ENCODE data around the gene ZNF385B.
"Not testable (repeated sequence)": the region's sequence is repeated elsewhere in the genome, so short reads cannot be mapped to it uniquely, and the experiment has no call there.

The ZNF385B gene

DNA sequence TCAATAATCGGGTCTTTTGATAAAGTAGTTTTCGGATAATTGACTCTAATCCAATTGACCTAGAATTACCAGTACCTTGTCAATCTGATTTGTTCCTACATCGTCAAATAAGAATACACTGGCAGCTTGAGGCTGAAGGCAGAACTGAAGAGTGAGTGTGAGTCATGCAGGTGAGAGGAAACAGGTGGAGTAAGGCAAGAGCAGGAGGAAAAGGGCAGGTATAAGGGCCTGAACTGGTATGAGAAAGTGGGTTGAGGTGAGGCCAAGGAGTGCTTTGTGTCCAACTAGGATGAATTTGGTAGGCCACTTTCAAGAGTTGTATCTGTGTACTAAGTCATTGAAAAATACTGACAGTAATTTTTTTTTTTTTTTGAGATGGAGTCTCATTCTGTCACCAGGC, 186.0 kb downstream of the ZNF385B start:
- DNase-seq = no peak

DNA sequence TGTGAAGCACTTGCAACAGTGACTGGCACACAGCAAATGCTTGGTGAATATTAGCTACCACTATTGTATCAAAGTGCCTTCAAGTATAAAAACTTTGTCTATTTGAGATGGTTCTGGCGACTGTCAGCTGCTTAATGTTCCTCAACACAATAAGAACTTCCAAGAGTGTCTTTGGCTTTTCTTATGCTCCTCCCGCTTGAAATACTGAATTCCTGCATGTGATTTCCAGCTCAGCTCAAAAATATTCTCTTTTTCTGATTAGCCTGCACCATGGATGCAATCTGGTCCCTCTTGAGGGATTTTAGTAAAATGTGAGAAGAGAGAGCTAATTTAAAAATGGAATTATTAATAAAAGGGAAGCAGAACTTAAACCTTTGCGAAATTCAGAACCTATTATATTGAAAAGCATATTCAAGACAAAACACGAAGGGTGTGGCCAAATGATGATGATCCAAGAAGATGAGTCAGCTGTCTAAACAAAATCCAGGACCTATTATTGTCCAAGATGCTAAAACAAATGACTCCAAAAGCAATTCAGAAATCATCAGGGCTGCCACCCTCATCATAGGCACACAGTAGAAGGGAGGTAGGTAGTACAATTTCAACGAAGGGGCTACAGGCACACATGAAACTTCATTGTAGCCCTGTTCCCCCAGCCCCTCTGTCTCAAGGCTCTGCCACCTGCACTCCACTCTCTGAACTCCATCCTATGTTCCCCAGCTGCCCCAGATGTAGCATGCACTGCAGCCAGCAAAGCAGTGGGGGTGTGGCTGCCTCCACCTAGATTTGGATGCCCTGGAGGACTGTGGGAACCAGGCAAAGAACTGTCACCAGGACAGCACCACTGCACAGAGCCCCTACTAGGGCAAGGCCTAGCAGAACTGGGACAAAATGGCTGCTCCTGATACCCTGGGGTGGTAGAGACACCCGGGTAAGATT, 190.1 kb downstream of the ZNF385B start:
- no peak for DNase-seq

DNA sequence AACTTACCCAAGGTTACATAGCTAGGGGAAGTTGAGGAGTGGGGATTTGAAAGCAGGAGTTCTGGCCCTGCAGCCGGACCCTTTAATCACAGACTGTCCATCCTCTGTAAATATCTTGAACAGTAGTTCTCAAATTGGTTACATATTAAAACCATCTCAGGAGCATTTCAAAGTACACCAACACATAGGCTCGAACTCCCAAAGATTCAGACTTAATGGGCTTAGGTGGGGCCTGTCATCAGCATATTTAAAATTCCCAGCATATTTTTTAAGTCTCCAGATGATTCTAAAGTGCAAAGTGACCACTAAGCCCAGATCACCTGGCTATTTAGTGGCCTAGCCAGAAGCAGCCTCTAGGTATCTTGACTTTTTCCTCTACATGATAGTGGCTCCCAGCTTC, 192.2 kb downstream of the ZNF385B start:
- no peak for DNase-seq

DNA sequence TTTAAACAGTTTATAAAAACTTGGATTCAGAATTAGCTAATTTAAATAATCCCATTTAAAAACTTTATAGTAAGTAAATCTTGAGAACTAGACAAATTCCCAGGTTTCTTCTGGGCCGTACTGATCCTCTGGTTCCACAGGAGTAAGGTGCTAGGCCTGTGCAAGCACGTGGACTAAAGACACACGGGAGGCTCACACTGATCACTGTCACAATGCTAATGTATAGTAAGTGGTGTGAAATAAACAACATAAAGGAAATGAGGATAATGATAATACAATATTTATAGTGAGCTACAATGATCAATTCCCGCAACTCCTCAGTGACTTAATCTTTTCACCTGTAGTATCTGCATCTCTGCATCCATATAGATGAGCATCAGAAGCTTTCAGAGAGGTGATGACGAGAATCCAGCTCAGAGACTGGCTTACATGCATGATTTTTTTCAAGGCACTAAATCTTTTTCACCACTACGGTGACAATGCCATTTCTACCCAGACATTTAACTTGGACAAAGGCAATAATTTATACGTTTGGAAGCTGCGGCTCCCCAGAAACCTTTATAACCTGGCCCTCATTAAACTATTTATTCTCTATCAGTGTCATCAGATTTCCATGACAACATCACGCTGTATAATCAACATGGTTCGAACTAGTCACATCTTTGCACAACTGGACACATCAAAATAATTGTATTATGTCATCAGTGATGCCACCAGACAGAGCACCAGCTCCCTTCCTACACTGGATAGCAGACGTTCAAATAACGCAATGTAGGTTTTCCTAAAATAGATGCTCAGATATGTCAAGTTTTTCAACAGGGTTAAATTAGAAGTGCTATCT, 196.2 kb downstream of the ZNF385B start:
- no peak for DNase-seq

DNA sequence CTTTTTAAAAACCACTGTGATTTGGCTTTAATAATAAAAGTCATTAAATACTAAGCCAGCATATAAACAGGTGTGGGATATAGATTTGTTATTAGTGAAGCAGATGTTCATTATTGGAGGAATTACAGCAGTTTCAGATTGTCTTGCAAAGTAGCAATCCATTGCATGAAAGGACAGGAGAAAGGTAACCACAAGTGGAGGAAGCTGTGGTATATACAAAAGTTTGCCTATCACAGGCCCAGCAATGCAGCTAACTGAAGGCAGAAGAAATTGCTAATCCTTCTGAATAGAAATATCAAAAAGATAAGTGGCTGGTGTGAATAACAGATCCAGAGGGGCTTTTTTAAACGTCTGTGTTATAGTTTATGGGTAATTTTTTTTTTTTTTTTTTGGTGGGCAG, 199.4 kb downstream of the ZNF385B start:
- no peak for DNase-seq

DNA sequence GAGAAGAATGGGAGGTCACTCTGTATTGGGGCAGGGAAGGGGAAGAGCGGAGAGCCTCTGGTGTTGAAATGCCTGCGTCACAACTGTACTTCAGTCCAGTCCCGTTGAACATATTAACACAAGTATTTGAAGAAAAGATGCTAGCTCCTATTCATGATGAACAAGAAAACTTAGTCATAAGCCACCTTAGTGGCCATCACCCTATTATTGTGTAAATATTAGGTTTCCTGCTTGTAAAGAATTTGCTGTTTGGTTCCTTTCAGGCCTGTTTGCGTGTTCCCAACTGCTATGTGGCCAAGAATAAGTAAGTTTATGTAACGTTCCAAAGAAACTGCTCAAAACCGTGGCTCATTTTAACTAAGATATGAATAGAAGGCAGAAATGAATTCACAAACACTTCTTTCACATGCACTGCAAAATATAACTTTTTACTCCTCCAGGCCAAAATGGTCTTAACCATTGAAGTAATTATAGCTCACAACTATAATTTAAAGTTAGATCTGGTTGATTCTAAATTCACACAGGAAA, 204.3 kb downstream of the ZNF385B start:
- DNase-seq = no peak

DNA sequence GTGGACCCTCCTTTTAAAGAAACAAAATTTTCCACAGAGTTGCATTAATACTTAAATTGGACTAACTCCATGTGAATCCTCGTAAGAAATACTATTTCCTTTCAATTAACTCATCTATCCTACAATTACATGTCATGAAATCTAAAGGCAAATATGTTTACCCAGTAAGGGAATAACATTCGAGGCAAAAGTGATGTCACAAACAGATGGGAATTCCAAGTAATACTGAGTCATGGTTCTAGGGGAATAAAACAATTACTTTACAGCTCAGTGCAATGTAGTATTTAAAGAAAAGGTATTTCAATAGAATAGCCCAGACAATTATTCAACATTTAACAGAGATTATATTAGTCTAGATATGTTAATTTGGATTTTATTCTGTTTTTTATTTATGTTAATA, 205.8 kb downstream of the ZNF385B start:
- no peak for DNase-seq

DNA sequence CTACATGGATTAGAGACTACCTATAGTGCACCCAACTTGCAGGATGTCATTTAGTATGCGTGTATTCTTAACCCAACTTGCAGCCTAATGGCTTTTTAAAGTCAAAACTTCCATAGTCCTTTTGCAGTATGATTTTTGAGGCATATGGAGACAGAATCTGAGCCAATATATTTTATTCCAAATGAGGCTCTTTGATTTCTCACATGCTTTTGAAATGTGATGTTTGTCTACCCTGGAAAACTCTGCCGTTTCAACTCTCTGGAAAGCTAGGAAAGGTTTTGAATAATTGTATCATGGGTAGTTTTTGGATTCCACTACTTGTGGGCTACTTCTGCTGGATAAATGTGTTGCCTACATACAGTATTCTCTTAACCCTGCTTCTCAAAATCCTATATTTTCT, 206.6 kb downstream of the ZNF385B start:
- no peak for DNase-seq

DNA sequence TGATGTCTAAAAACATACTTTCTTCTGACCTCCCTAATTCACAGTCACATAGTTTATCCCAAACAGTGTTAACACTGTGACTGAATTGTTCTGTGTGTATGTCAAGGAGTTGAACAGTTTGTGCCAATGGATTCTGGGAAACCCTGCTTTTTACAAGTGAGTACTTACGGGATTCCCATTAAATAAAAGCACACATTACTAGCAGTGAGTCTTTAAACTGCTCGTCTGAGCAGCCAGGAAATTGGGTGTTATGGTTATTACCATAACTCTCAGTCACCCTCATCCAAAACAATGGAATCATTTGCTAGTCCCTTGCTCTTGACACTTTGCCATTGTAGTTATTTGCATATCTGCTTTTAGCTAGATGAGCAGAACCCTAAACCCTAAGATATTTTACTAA, 209.1 kb downstream of the ZNF385B start:
- no peak for DNase-seq

DNA sequence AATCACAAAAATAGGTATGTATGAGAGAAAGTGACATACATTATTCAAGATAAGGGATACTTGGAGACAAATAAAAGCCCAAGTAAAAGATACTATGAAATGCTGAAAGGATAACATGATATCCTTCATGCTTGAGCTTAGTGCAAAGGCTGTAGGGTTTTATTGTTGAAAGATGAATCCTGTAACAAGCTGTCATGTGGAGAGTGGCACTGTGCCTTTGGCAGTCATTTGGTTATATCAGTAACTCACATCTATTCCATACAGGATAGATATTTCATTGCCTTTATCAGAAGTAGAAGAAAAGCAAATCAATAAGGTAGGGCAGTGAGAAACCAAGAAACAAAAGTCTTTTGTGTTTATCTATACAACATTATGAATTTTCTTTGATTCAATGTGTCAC, 211.0 kb downstream of the ZNF385B start:
- no peak for DNase-seq

DNA sequence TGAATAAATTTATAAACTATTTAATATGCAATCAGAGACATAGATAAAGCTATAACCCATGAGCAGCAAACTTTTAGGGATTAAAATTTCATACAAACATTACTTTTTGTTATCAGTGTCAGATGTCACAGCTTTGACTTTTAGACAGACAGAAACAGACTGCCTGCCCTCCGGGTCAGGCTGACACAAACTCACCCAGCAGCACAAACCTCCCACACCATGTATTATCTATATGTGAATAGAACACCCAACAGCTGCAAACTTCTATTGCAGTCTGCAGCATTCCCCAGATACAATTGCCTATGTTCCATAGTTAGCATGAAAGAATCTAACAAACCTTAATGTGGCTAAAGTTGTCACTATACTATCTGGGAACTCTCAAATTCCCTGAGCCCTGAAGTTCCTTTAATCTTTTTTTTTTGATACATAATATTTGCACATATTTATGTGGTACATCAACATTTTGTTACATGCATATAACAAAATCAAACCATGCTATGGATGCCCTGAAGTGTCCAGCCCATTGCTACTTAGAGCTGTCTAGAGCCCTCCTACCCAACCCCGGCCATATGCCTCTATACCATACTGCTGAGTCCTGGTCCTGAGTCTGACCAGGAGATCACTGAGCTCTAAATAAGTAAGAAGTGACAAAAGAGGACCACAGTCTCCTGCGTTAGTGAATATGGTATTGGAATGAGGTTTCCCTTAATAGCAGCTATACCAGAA, 214.4 kb downstream of the ZNF385B start:
- DNase-seq = no peak

DNA sequence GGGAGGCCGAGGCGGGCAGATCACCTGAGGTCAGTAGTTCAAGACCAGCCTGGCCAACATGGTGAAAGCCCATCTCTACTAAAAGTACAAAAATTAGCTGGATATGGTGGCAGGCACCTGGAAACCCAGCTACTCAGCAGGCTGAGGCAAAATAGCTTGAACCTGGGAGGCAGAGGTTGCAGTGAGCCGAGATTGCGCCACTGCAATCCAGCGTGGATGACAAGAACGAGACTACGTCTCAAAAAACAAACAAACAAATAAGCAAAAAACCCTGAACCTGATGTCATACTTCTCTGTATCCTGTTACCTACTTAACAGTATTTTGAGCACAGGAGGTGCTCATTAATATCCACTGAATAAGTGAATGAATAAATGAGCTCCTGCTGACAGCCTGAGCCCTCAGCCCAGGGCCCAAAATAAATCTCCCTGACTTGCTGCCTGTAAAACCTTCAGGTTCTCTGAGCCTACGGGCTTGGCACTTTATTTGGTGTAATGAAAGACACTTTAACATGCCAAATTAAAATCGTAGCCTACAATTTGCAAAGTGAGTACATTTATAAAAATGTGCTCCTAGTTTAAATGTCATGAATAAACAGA, 215.1 kb downstream of the ZNF385B start:
- no peak for DNase-seq

DNA sequence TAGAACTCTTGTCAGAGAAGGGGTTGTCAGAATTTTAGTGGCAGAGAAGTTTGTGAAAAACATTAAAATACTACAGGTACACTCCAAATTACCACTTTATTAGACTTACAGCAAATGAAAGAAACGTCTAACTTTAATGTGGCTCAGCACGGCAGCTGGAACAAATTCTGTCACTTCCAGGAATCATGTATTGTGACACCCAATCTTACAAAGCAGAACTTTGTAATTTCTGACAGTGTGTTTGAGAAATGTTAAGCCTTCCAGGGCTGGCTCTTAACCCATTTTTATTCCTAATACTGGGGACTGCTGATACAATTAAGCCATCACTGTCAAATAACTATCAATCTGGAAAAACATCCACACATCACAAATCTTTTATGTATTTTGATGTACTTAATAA, 216.4 kb downstream of the ZNF385B start:
- no peak for DNase-seq

DNA sequence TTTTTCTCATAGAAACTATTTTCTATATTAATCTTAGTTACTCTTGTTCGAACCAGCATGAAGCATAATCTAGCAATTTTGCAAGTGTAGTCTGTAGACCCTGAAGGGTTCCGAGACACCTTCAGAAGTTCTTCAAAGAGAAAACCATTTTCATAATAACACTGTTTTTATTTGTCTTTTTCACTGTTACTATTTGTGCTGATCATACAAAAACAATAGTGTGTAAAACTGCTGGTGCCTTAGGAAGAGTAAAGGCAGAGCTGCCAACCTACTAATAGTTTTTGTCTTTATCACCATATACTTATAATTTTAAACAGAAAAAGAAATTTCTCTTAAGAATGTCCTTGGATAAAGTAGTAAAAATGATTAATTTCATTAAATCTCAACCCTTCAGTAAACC, 218.9 kb downstream of the ZNF385B start:
- DNase-seq = no peak

DNA sequence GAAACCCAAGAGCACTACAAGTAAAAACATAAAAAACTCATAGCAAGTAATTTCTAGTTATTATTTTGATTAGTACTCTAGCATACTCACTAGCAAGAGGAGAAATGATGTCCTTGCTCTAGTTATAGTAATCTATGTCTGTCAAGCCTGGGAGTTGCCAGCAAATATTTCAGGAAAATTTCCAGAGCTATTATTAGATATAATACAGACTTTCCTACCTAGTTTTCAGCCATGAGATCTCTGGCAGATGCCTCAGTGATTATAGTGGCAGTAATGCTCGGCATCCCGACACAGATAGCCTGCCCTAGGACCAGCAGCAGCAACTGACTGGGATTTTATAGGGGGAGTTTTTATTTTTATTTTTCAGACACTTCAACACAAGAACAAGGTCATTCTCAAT, 224.4 kb downstream of the ZNF385B start:
- no peak for DNase-seq

DNA sequence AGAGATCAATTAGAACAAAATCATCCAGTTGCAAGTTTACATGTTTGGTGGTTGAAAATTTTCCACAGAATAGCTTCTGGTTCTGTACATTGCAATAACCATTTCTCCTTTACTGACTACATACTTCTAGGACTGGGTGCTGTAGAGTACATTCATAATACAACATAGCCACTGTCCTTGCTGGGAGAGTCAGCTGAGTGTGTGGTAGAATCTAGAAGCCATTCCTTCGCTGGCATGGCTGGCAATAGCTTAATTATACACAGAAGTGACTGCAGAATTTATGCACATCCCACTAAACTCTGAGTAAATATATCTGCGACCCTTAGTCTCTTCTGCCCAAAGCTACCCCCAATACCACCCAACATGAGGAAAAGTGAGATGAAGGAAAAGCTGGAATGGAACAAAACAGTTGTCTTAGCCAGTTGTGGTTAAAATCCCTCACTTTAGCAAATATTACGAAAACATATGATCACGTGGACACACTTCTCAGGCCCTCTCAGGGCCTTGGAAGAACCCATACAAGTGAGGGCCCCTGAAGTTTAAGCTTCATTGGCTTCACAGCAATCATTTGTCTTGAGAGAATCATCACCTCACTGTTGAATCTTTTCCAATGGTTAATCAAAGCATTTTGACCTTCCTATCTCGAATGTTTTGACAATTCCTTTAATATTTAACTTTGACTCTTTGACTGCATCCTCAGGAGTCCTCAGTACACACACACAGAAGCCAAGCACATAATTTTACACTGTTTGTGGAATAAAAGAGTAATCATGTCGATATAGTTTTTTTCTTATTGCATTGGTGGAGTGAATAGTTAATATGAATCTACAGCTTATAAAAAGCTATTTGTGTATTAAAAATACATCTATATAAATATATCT, 225.1 kb downstream of the ZNF385B start:
- DNase-seq = no peak

DNA sequence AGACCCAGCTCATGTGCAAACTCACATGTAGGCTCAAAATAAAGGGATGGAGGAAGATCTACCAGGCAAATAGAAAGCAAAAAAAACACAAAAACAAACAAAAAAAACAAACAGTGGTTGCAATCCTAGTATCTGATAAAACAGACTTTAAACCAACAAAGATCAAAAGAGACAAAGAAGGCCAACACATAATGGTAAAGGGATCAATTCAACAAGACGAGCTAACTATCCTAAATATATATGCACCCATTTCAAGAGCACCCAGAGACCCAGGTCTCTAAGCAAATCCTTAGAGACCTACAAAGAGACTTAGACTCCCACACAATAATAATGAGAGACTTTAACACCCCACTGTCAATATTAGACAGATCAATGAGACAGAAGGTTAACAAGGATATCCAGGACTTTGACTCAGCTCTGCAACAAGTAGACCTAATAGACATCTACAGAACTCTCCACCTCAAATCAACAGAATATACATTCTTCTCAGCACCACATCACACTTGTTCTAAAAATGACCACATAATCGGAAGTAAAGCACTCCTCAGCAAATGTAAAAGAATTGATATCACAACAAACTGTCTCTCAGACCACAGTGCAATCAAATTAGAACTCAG, 229.5 kb downstream of the ZNF385B start:
- DNase-seq = not testable (repeated sequence)

DNA sequence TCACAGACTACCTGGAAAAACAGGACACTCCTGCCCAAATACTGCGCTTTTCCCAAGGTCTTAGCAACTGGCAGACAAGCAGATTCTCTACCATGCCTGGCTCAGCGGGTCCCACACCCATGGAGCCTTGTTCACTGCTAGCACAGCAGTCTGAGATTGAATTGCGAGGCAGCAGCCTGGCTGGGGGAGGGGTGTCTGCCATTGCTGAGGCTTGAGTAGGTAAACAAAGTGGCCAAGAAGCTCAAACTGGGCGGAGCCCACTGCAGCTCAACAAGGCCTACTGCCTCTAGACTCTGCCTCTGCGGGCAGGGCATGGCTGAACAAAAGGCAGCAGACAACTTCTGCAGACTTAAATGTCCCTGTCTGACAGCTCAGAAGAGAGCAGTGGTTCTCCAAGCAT, 231.6 kb downstream of the ZNF385B start:
- not testable (repeated sequence) for DNase-seq

DNA sequence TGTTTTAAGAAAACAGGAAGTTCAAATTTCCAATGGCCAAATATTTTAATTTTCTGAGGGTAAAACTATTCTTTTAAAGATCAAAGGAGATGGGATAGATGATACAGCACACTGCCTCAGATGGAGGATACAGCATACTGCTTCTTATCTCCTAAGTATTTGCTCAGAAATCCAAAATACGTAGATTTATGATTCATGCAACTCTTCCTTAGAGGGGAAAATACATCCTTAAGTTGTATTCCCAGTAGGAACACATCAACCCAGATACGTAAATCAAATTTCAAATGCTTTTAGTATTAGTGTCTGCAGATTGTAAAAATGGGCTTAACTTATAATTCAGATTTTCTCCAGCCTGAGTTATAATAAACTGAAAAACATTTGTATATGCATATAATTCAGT, 235.2 kb downstream of the ZNF385B start:
- DNase-seq = no peak

DNA sequence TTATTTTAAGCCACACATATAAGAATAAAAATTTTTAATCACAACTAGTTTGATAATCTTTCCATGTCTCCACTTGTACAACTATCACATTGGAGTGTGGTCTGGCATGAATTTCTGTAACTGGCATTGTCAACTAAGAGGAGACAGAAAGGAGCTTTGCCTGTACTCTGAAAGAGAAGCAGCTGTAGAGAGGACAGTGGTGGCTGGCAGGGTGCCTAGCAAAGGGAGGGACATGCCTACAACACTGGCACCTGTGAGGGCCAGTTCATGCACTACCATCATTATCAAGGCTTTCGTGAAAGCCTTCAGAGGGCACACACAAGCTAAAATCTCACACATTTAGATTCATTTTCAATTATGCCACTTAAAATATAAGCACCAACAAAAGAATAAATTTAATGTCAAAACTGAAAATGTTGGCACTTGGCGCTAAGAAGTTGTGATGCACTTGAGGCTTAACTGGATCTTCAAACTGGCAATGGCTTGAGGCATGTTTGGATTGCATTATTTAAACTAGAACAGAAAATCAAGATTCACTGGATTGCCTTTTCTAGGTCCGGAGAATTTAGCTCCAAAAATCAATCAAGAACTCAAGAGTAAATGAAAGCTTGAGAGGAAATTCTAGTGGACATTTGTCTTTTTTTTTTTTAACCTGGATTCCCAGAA, 238.6 kb downstream of the ZNF385B start:
- DNase-seq = no peak

DNA sequence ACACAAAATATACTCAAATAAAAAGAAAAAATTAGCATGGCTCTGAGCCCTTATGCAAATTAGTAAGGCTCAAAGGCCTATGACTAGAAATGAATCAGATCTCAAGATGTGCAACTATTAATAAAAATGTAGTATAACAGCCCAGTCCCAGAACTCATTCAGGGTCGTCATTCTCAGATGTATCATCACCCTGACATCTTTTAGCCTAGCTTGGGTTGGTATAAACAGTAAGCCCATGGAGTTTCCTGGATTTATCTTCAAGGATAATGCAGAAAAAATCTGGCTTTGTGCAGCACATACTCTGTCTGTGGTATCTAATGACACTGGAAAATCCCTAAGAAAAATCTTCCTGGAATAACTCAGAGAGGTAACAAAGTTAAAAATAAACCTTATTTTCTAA, 239.3 kb downstream of the ZNF385B start:
- no peak for DNase-seq

Data from CD4-positive, alpha-beta T cell treated with Interleukin-1 beta for 1 hour (primary cell).